NCI-H2107 treated with DMSO at 0.1 percent for 48 hours (cell line): ENCODE data around the gene KMT5C.

Source experiments
- DNase-seq: peaks from one replicate; lab custom pipeline; 2025; ENCODE audit not compliant: unreplicated experiment; lab: John Stamatoyannopoulos, UW

The KMT5C gene

DNA sequence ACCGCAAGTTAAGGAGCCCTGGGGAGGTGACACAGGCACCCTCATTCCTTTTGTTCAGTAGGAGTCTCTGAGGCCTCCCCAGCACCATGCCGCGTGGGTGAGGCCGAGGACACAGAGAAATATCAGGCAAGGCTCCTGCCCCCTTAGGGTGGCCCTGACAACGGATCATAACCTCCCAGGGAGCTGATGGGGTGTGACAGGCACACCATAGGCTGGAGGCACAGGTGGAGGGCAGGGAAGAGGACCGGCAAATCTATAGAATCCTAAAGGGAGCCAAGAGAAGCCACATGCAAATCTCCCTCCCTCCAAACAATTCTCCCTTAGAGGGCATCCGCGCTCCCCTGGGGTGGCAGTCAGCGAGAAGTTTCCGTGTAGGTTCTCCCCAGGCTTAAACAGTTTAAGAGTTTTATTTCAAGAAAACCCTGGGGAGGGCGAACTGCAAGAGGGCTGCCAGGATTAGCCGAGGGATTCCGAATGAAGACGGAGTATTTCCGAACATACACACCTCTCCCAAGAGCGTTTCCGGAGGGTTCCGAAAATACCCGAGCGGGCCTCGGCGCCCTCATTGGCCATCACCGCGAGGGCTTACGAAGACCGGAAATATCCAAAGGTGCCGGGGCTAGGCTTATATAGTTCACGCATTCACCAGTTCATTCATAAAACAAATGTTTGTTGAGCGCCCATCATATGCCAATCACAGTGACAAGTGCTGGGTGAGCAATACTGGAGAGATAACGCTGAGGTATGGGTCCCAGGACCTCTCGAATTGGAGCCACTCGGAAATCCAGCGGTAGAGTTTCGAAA is 45.4 kb downstream of the KMT5C start:
- DNase-seq, result peak; percentile 96

DNA sequence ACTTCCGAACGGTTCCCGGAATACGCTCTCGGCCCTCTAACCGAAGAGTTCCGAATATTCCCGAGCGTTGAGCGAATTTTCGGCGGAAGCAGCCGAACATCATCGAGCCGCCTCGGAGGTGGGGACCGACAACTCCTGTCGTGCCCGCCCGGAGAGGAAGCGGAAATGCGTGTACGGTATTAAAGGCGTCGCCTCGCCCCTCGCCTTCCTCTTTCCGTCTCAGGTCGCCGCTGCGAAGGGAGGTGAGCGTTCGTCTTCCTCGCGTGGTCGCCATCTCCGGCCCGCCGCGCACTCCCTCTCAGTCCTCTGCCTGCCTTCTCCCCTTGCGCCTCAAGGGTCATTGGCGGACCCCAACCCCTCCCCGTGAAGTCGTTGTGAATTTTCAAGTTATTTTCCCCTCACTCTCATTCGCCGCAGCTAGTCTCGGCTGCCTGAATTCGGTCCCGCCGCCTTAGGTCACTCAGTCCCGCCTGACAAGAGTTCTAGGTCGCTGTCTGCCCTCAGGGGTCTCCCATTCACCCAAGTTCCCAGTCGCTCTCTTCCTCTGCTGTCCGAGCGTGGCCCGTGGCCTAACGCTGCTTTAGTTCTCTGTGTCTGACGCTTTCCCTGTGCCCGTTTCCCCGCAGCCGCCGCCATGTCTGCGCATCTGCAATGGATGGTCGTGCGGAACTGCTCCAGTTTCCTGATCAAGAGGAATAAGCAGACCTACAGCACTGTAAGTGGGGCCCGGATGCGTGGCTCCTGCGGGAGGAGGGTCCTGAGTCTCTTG is 46.2 kb downstream of the KMT5C start, which contains the start of gene RPL28:
Gene RPL28 (plus strand): TSS at position 209 of the 769 bp plus-strand sequence. CDS start 426 bp downstream, at position 635.
- DNase-seq, result peak; percentile 96

DNA sequence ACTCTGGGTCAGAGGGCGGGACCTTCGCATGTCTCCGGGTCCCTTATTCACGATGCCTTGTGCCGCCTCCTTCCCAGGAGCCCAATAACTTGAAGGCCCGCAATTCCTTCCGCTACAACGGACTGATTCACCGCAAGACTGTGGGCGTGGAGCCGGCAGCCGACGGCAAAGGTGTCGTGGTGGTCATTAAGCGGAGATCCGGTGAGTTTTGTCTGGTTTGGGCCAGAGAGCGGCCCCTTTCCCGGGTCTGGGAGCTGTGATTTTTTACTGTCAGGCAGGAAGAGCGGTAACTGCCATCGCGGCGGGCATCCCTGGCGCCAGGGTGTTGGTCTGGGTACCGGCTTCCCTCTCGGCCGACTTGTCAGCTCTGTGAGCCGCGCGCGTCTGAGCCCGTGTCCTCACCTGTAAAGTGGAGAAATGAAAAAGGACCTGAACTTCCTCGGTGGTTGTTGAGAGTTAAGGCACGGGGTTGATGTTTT is 46.9 kb downstream of the KMT5C start:
- DNase-seq, result no peak

DNA sequence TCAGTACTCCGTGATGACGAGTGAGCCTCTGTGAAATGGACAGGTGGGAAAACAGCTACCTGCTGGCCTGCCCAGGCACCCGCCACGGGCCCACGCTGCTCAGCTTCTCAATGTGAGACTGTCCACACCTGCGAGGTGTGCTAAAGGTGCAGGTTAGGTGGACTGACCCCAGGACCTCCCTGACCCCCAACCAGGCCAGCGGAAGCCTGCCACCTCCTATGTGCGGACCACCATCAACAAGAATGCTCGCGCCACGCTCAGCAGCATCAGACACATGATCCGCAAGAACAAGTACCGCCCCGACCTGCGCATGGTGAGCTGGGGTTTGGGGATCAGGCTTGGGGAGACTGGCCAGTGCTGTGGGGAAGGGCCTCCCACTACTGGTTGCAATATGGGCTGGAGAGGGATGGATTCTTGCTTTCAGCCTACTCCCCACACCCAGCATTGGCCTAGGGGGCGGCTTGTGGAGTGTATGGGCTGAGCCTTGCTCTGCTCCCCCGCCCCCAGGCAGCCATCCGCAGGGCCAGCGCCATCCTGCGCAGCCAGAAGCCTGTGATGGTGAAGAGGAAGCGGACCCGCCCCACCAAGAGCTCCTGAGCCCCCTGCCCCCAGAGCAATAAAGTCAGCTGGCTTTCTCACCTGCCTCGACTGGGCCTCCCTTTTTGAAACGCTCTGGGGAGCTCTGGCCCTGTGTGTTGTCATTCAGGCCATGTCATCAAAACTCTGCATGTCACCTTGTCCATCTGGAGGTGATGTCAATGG is 48.2 kb downstream of the KMT5C start:
- no peak for DNase-seq

DNA sequence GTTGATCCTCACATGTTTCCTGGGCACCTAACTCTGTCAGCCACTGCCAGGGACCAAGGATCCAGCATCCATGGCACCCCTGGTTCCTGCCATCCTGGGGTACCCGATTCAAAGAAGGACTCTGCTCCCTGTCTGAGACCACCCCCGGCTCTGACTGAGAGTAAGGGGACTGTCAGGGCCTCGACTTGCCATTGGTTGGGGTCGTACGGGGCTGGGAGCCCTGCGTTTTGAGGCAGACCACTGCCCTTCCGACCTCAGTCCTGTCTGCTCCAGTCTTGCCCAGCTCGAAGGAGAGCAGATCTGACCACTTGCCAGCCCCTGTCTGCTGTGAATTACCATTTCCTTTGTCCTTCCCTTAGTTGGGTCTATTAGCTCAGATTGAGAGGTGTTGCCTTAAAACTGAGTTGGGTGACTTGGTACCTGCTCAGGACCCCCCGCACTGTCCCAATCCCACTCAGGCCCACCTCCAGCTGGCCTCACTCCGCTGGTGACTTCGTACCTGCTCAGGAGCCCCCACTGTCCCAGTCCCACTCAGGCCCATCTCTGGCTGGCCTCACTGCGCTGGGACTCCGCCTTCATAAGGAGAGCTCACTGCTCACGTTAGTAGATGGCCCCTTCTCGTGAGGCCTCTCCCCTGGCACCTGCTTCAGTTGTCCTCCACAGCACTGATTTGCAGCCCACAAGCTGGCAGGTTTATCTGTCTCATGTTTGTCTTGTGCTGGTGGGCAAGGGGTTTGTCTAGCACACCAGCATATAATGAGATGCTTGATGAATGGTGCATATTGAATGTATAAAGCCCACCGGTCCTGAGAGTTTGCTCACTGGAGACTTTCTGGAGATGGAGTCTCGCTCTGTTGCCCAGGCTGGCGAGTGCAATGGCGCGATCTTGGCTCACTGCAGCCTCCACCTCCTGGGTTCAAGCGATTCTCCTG is 50.0 kb downstream of the KMT5C start:
- DNase-seq, result no peak

DNA sequence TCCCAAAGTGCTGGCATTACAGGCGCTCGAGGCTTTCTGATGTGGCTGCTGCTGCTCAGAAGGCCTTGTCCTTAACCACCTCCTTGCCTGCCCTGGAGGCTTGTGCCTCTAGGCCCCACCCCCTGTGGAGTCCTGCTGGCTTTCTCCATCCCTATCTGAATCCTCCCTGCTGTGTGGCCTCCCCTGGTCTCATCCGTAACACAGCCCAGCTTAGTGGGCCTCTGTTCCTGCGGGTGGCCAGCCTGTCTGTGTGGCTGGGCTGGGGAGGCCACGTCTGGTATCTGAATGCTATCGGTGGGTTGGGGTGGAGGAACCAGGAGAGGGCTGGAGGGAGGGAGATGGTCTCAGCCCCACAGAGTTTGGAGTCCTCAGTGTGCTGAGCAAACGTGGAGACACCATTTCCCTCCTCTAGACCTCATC is 50.8 kb downstream of the KMT5C start:
- no peak for DNase-seq

DNA sequence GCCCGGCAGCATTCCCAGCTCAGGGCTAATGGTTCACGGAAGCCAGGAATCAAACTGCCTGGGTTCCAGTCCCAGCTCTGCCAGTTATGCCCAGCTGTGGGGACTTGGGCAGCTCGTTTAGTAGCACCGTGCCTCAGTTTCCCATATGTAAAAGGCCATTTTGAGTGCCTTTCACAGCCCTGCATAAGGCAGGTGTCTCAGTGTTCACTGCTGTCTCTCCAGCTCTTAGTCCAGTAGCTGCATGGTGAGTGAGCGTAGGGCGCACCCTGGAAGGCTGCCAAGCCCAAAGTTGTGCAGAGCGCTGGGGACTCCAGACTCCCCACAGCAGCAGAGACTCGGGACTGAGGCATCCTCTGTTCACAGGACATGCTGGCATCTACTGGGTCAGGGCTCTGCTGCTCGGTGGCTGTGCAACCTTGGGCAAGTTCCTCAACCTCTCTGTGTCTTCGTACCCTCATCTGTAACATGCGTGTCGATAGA is 51.6 kb downstream of the KMT5C start:
- DNase-seq, result no peak

DNA sequence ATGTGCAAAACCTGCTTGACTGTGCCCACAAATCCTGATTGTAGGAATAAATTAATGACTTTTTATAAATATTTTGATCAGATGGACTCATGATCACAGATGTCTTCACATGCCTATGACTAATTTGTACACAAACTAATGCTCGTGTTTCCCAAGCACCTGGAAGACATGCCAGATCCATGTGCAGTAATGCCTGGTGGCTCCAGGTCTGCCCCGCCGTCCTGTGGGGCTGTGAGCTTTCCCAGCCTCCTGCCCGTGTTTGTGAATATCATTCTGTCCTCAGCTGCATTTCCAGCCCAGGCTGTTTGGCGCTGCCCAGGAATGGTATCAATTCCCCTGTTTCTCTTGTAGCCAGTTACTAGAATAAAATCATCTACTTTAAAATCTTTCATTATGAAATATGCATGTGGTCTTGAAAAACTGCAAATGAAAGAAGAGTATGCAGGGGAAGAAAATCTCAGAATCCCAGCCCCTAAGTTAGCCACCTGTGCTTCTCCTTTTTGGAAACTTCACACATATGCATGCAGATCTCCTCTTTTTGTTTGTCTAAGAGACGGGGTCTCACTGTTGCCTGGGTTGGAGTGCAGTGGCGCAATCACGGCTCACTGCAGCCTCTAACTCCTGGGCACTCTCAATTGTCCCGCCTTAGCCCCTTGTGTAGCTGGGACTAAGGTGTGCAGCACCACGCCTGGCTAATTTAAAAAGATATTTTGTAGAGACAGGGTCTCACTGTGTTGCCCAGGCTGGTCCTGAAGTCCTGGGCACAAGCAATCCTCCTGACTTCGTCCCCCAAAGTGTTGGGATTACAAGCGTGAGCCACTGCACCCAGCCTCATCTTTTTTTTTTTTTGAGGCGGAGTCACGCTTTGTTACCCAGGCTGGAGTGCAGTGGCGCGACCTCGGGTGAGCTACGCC is 52.3 kb downstream of the KMT5C start:
- no peak for DNase-seq

DNA sequence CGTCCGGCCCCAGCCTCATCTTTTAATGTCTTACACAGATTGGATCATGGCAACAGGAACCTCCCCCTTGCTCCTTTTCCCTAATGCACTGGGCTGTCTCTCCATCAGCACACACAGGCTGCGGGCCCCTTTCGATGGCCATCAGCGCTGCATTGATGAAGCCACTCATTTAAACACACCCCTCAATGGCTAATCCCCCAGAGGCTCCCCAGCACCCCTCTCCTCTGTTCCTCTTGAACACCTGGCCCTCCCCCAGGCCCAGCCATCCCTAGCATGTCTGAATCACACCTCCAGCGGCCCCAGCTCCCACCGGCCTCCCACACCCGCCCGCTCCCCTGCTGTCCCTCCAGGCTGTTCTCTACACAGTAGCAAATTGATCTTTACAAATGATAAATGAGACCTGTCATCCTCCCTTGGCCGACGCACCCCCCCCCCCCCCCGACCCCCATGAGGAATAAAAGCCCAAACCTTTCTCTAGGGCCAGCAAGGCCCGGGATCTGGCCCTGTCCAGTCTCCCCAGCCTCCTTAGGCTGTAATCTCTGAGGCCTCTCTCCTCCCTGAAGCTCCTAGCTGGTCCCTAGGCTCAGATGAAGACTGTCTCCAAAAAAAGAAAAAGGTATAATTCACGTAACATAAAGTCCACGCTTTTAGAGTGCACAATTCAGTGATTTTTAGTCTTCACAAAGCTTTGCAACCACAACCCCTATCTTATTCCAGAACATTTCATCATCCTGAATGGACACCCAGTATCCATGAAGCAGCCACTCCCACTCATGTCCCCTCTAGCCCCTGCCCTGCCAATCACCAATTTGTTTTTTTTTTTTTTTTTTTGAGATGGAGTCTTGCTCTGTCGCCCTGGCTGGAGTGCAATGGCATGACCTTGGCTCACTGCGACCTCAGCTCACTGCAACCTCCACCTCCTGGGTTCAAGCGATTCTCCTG is 53.4 kb downstream of the KMT5C start:
- no peak for DNase-seq
